B cell (primary cell): ENCODE measurements around the gene ADGRF1.

Experiments used
- EZH2 ChIP-seq: IDR thresholded peaks from 2 replicates; pipeline ENCODE4 v1.6.1; 2012; ENCODE audit warnings: borderline replicate concordance, low read depth, mild to moderate bottlenecking, moderate library complexity, low read length; ENCODE audit not compliant: insufficient read depth, poor library complexity, severe bottlenecking
- TF ChIP-seq, protein P1 (sequence below): fragments of 200-600 bp; IDR thresholded peaks from one replicate; pipeline ENCODE4 v1.8.0; 2022; ENCODE audit warnings: antibody characterized with exemption, mild to moderate bottlenecking

DNA sequence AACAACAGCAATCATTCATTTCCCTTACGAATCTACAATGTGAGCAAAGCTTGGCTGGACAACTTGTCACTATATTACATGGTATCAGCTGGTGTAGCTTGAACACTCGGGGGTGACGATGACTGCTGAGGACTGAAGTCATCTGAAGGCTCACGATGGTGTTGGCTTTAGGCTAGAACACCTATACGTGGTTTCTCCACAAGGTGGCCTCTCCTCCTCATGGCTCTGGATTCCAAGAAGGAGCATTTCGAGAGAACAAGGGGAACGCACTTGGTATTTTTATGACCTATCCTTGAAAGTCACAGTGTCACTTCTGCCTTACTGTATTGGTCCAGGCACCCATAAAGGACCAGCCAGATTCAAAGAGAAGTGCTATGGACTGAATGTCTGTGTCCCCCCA lies 37.5 kb upstream of the ADGRF1 start:
- TF ChIP-seq, protein P1, sequence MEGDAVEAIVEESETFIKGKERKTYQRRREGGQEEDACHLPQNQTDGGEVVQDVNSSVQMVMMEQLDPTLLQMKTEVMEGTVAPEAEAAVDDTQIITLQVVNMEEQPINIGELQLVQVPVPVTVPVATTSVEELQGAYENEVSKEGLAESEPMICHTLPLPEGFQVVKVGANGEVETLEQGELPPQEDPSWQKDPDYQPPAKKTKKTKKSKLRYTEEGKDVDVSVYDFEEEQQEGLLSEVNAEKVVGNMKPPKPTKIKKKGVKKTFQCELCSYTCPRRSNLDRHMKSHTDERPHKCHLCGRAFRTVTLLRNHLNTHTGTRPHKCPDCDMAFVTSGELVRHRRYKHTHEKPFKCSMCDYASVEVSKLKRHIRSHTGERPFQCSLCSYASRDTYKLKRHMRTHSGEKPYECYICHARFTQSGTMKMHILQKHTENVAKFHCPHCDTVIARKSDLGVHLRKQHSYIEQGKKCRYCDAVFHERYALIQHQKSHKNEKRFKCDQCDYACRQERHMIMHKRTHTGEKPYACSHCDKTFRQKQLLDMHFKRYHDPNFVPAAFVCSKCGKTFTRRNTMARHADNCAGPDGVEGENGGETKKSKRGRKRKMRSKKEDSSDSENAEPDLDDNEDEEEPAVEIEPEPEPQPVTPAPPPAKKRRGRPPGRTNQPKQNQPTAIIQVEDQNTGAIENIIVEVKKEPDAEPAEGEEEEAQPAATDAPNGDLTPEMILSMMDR = no peak
- TF ChIP-seq EZH2 = no peak
